NCI-H1417 treated with DMSO at 0.1 percent for 48 hours (cell line): ENCODE results near the gene TRAPPC2.
"Not testable (repeated sequence)": the region's sequence is repeated elsewhere in the genome, so short reads cannot be mapped to it uniquely, and the experiment has no call there.

Experiments used
- DNase-seq: peaks from one replicate; lab custom pipeline; 2025; lab: John Stamatoyannopoulos, UW

TRAPPC2 gene

DNA sequence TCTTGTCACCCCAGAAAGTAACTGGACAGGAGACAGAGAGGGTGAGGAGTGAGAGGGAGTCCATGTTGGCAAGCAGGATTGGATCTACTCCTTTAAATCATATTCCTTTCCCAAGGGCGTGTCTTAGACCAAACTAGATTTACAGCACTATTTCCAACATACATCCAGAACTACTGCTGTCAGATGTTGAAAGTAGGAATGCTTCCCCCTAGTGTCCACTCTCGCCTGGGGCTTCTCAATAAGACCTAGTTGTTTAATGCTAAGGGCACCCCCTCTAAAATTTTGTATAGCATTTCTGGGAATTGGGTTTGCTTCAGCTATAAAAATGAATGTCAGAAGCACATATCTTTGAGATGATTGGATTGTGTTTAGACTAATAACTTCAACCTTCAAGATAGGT, 13.4 kb upstream of the TRAPPC2 start:
- DNase-seq, result no peak

DNA sequence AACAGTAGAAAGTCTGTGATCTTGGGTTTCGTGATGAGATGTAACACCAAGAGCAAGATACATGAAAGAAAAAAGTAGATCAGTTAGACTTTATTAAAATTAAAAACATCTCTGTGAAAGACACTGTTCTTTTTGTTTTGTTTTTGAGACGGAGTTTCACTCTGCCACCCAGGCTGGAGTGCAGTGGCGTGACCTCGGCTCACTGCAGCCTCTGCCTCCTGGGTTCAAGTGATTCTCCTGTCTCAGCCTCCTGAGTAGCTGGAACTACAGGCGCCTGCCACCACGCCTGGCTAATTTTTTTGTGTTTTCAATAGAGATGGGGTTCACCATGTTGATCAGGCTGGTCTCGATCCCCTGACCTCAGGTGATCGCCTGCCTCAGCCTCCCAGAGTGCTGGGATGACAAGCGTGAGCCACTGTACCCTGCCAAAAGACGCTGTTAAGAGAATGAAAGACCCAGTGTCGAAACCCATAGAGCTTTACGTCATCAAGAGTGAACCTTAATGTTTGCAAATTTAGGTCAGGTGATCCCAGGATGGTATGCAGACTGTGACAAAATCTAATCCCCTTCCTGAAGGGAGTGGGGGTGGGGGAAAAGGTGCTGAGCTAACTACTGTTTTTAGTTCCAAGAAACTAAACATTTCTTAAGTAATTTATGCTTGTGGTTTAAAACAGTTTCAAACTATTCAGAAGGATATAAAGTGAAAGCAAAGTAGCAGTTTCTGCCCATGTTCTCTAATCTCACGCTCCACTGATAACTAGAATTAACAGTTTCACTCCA, 8.2 kb upstream of the TRAPPC2 start:
- no peak for DNase-seq

DNA sequence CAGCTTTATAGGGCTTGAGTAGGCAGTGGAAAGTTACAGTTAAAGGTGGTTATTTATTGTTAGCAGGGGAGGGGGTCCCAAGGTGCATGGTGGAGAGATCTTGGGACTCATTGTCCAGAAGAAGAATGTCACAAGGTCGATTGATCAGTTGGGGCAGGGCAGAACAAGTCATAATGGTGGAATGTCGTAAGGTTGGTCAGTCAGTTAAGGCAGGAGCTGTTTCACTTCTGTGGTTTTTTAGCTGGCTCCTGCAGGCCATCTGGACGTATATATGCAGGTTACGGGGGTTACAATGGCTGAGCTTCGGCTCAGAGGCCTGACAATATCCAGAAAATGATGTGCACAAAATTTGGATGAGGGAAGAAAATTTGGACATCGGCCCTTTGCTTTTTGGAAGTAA, 7.3 kb upstream of the TRAPPC2 start:
- no peak for DNase-seq

DNA sequence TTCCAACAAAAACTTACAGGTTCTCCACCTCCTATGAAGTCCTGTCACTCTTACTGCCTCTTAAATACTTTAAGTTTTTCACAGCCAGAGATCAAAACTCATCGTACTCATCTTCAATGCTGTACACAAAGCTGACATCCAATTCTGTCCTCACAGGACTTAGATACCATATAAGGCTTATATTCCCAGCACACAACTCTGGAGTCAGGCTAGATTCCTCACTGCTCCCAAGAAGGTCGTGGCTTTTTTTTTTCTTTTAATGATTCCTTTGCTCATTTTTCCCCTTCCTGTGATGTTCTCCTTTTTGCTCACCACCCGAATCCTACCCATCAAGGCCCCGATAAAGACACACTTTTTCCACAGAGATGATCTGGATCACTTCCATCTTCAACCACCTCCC, 914 bp downstream of the TRAPPC2 start:
- DNase-seq, result no peak

DNA sequence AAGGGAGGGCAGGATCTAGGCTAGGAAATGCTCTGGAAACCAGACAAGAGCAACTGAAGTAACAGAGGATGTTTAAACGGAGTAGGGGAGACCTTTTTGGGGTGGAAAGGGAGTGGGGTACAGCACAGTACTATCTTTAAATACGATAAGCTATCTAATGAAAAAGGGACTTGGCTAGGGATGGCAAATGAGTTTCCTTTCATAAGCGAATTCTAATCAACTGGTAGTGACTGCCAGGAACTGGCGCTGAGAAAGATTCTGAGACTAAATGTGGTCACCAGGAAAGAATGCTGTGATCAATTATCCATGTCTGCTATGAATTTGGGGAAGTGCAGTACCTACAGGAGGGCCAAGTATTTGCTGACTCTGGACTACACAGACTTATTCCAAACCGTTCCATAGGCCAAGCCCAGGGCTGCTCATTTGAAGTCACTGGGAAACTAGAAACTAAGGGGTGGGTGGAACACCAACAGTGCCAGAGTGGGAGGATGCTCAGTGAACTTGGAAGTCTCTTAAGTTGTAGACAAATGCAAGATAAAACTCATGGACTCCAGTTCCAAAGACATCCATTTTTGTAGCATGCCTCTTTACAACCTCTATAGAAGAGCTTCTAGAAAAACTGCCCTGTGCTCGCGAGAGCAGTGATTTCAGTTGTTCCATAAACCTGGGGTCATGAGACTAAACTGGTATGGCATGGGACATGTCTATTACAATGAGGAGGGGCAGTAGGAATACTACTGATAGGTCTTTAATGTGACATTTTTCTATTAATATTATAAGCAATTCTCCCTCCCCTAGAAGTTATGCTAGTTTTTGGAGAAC, 2.0 kb downstream of the TRAPPC2 start:
- DNase-seq, result no peak

GRCh38 chrX:13730523-13730922, 3.9 kb downstream of the TRAPPC2 start:
- DNase-seq, result not testable (repeated sequence)

- not testable (repeated sequence) for DNase-seq
These were observed 7.8 kb downstream of the TRAPPC2 start for GRCh38 chrX:13726583-13726982.

DNA sequence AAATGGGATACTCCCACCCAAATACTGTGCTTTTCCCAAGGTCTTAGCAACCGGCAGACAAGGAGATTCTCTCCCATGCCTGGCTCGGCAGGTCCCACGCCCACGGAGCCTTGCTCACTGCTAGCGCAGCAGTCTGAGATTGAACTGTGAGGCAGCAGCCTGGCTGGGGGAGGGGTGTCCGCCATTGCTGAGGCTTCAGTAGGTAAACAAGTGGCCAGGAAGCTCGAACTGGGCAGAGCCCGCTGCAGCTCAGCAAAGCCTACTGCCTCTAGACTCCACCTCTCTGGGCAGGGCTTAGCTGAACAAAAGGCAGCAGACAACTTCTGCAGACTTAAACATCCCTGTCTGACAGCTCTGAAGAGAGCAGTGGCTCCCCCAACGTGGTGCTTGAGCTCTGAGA, 9.5 kb downstream of the TRAPPC2 start:
- not testable (repeated sequence) for DNase-seq

- DNase-seq, result no peak
These were observed 12.5 kb downstream of the TRAPPC2 start for GRCh38 chrX:13721819-13722519.

GRCh38 chrX:13721371-13721770, 13.0 kb downstream of the TRAPPC2 start:
- no peak for DNase-seq

DNA sequence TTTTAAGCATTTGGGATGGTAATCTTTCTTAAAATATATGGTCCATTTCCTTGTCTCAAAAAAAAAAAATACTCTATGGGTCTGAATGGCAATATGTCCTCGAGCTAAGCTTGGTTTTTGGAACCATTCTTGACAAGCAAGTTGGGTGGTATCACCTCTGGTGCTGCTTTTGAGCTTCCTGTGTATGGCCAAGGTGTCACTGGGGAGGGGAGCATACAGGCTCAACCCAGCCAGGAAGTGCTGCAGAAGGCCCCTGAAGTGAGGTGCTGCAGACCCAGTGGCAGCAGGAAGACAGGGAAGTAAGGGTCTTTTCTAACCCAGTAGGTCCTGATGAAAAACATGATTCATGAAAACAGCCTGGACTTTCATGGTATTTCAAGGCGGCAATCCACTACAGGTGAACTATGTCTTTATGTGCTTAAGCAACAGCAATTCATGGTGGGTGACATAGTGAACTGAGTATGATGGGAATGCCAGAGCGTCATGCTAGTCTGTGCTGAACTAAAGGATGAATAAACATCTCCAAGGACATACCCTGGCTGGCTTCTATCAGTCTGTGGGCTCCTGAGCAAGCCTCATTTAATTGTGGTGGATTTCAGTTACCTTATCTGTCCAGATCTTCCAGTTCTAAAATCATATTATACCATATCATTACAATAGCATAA, 15.1 kb downstream of the TRAPPC2 start:
- DNase-seq, result no peak

- no peak for DNase-seq
These were observed 16.5 kb downstream of the TRAPPC2 start for GRCh38 chrX:13717700-13718472.

DNA sequence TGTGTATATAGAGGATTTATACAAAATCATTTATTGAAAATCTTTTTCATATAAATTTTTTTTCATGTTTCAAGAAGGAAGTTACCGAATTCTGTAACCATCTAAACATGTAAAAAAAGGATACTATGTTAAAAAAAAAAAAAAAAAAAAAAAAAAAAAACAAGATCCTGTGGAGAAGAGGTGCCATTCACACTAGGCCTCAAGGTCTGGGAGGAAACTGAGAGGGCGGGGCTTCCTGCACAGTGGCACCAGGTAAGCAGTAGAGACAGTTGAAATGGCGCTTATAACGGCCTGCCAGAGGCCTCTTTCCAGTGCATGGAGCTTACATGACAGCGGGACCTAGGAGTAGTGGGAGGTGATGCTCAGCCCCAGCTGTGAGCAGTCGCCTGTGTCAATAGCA, 17.5 kb downstream of the TRAPPC2 start:
- no peak for DNase-seq

DNA sequence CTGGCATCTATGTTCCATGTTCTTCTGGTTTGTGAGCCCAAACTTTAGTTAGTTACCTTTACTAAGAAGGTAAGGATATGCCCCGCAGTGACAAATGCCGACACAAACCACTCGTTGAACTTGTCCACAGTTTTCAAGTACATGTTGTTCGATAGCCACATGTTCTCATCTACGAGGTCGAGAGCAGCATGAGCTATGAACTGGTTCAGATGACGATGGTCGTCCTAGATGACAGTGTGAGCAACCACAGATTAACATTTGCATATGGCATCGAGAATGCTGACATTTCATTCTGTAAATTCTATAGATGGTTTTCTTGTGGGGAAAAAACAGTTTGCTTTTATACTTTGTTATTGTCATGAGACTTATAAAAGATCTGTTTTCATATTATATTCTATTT, 18.0 kb downstream of the TRAPPC2 start:
- DNase-seq, result no peak

GRCh38 chrX:13711141-13711540, 23.3 kb downstream of the TRAPPC2 start:
- no peak for DNase-seq

- no peak for DNase-seq
These were observed 30.8 kb downstream of the TRAPPC2 start for GRCh38 chrX:13703589-13703988.

DNA sequence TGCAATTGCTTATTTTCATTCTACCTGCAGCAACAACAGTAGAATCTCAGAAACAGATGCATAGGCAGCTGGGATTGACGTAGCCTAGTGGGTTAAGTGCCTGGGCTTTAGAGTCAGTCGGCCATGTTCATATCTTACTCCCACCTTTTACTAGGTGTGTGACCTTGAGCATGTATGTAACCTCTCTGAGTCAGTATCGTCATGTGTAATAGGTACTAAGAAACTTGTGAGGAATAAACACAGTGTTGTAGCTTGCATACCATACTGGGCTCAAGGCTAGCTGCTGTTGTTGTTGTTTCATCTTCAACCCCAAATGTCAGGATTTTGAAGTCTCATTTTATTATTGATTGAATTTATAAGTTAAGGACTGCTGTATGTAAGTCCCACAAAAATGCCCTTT, 31.3 kb downstream of the TRAPPC2 start:
- DNase-seq, result no peak

DNA sequence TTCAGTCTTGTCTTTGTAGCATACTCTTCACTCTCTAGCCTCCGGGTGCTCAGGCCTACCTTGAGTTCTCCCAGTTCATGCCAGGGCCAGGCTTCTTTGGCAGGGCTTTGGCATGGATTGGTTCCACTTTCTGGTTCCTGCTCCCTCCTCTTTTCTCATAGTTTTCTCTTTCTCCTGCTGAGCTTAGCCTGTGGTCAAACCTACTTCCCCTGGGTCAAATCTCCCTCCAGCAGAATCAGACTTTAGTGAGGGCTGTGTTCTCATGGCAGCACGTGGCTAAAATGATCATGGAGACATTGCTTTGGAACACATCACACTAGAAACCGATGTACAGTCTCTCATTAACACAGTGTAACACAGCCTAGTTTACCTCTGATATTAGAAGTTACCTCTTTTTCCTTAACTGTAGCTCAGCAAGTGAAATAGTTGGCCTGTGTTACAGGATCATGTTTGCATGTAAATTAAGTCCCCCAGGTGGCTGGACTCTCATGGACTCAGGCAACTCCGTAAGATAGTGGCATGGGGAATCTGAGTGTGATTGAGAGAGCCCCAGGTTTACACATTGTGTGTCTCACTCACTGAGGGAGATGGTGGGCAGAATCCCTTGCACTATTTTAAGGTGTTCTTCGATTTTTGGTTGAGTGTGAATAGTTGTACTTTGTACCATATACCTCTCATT, 32.2 kb downstream of the TRAPPC2 start:
- no peak for DNase-seq

- no peak for DNase-seq
These were observed 34.0 kb downstream of the TRAPPC2 start for GRCh38 chrX:13700380-13700779.

DNA sequence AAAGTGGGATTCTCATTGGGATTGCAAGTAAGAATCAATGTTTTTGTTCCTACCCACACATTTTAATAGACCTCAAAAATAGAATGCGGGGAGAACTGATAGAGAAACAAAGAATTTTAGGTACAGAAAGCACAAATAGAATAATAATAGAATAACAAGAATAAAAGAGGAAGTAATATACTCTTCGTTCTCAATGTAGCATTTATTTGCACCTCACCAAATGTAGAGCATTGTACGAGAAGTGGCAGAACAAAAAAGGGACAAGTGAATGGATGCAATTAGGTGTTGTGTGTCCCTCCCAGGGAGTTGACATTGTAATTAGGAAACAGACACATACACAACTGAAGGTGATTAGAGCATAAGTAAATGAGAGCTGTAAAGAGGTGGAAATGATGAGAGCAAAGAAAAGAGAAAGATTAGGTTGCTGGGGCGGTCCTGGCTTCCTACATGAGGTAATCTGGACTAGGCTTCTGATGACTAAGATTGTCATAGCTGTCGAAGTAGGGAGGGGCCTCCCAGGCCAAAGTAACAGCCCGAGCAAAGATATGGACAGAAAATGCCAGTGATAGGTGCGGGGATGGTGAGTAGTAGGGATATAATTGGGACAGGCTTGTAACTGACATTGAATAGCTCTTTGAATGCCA, 35.1 kb downstream of the TRAPPC2 start:
- no peak for DNase-seq
